ENCODE data around the gene SP2. TPM values are rescaled to one million over a fixed set of nuclear protein-coding genes. Genes with fewer than 3 reads are reported as not detected.

Gene SP2
- total and polyA plus RNA-seq, 12 donors: 1.8 to 21.1 (median 10.1) TPM

- Histone ChIP-seq H3K27ac (no peak overlapping the region), H3K9me3 (replicated peaks in 1 of 3) (no peaks in the 10 kb centered on the region), H3K4me1 (replicated peaks in 1 of 2) (peaks cover 0 to 6% of the 10 kb centered on the region in 2 donors), H3K36me3 (replicated peaks in 1 of 2) (peaks cover 0 to 6% of the 10 kb centered on the region in 2 donors), H3K4me3 (no peak overlapping the region), H3K27me3 (no peaks in the 10 kb centered on the region)
- no peak for TF ChIP-seq CTCF (IDR thresholded peaks at IDR 0.05)
- TF ChIP-seq POLR2A (IDR thresholded peaks at IDR 0.05): no peak
- no peak for DNase-seq
- WGBS, 4 donors: 47 to 70% (median 64%) methylated on average over 4 of the region's 4 CpGs
- intact Hi-C loops (cut with DNase I): no loop called here
Measured at GRCh38 chr17:47914306-47914948, 18.4 kb downstream of the SP2 start.

GRCh38 chr17:47915776-47916398 is 19.9 kb downstream of the SP2 start:
- H3K27ac ChIP-seq: no peak overlapping the region
- WGBS, 4 donors: 83 to 90% (median 86%) methylated on average over 12 of the region's 12 CpGs

GRCh38 chr17:47916489-47917208 is 20.6 kb downstream of the SP2 start:
- WGBS, 4 donors: 90 to 94% (median 93%) methylated on average over 10 to 19 of the region's 19 CpGs
- DNase-seq: no peak
- TF ChIP-seq POLR2A (IDR thresholded peaks at IDR 0.05): no peak
- TF ChIP-seq CTCF (IDR thresholded peaks at IDR 0.05): no peak
- H3K36me3 ChIP-seq (replicated peaks in 1 of 2): peaks cover 0 to 6% of the 10 kb centered on the region in 2 donors
- intact Hi-C loops (cut with DNase I): no loop called here
- H3K9me3 ChIP-seq (replicated peaks in 1 of 3): no peaks in the 10 kb centered on the region
- H3K4me3 ChIP-seq: no peak overlapping the region
- H3K27ac ChIP-seq: no peak overlapping the region
- no peaks in the 10 kb centered on the region for H3K27me3 ChIP-seq
- H3K4me1 ChIP-seq (replicated peaks in 1 of 2): peaks cover 0 to 6% of the 10 kb centered on the region in 2 donors

More at GRCh38 chr17:47915776-47916398, 19.9 kb downstream of the SP2 start:
- Histone ChIP-seq H3K9me3 (replicated peaks in 1 of 3) (no peaks in the 10 kb centered on the region), H3K4me3 (no peak overlapping the region), H3K27me3 (no peaks in the 10 kb centered on the region), H3K36me3 (replicated peaks in 1 of 2) (peaks cover 0 to 6% of the 10 kb centered on the region in 2 donors), H3K4me1 (replicated peaks in 1 of 2) (peaks cover 0 to 6% of the 10 kb centered on the region in 2 donors)
- TF ChIP-seq POLR2A (IDR thresholded peaks at IDR 0.05) (no peak), CTCF (IDR thresholded peaks at IDR 0.05) (no peak)
- intact Hi-C loops (cut with DNase I): no loop called here
- DNase-seq: no peak

GRCh38 chr17:47917581-47917980 is 21.5 kb downstream of the SP2 start:
- no peaks in the 10 kb centered on the region for H3K27me3 ChIP-seq
- DNase-seq: no peak
- H3K4me1 ChIP-seq (replicated peaks in 1 of 2): peaks cover 0 to 6% of the 10 kb centered on the region in 2 donors
- no peak overlapping the region for H3K27ac ChIP-seq
- no peak overlapping the region for H3K4me3 ChIP-seq
- H3K36me3 ChIP-seq (replicated peaks in 1 of 2): peaks cover 0 to 8% of the 10 kb centered on the region in 2 donors
- H3K9me3 ChIP-seq (replicated peaks in 1 of 3): no peaks in the 10 kb centered on the region
- intact Hi-C loops (cut with DNase I): no loop called here
- TF ChIP-seq CTCF (IDR thresholded peaks at IDR 0.05) (no peak), POLR2A (IDR thresholded peaks at IDR 0.05) (no peak)
- WGBS, 4 donors: 71 to 80% (median 76%) methylated on average over 2 of the region's 2 CpGs
